ENCODE data around the gene VSIG10L. TPM values are rescaled to one million over a fixed set of nuclear protein-coding genes. Genes with fewer than 3 reads are reported as not detected.

The VSIG10L gene
- total RNA-seq = 0.52 TPM

- Histone ChIP-seq H3K4me3 (ENCODE audit: low read length in 3 of 3) (no peak within 1 kb of the TSS), H3K9ac (ENCODE audit: low read depth in 1 of 3, low read length in 3 of 3) (no peak within 1 kb of the TSS), H3K27me3 (ENCODE audit: control insufficient read depth in 3 of 3, insufficient read depth in 3 of 3, low read length in 3 of 3) (peaks cover 0 to 9% (median 5%) of the 10 kb centered on the region in 3 donors), H3K9me3 (ENCODE audit: control insufficient read depth in 3 of 3, low read length in 3 of 3) (no peaks in the 10 kb centered on the region), H3K4me1 (ENCODE audit: control insufficient read depth in 3 of 3, insufficient read depth in 3 of 3, low read length in 3 of 3) (peaks cover 7 to 16% (median 8%) of the 10 kb centered on the region in 3 donors), H3K27ac (ENCODE audit: low read depth, low read length) (no peak within 1 kb of the TSS), H3K36me3 (ENCODE audit: control insufficient read depth in 3 of 3, insufficient read depth in 3 of 3, low read length in 3 of 3) (peaks cover 20 to 24% (median 20%) of the 10 kb centered on the region in 3 donors)
Observed at GRCh38 chr19:51341976-51342580, at the start of gene VSIG10L. Gene VSIG10L (minus strand): TSS chr19:51342139. CDS start chr19:51342124, 15 bp downstream.

DNA sequence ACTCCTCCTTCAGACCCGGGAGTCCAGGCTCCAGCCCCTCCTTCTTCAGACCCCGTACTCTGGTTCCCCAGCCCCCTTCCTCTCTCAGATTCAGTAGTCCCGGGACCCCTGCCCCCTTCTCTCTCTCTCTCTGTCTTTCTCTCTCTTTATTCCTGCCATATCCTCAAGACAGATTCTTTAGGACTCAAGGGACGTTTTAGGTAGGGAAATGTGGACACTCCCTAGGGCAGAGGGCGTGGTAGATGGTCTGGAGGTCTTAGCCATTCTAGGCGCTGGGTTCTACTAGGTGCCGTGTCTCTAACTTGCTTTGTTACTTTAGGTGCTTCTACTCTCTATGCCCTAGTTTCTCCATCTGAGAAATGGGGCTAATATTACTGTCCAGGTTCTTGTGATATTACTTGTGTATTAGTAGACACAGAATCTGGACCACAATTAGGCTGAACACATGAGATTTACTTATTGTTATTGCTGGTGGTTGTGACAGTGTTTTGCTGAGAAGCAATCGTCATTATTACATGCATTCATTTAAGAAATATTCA is 49.2 kb upstream of the VSIG10L start:
- Histone ChIP-seq H3K9ac (ENCODE audit: low read depth in 1 of 3, low read length in 3 of 3) (no peak overlapping the region), H3K36me3 (ENCODE audit: control insufficient read depth in 3 of 3, insufficient read depth in 3 of 3, low read length in 3 of 3) (no peaks in the 10 kb centered on the region), H3K9me3 (ENCODE audit: control insufficient read depth in 3 of 3, low read length in 3 of 3) (no peaks in the 10 kb centered on the region), H3K4me1 (ENCODE audit: control insufficient read depth in 3 of 3, insufficient read depth in 3 of 3, low read length in 3 of 3) (peaks cover 3 to 11% (median 7%) of the 10 kb centered on the region in 3 donors), H3K27me3 (ENCODE audit: control insufficient read depth in 3 of 3, insufficient read depth in 3 of 3, low read length in 3 of 3) (peaks cover 0 to 8% (median 0%) of the 10 kb centered on the region in 3 donors), H3K27ac (ENCODE audit: low read depth, low read length) (no peak overlapping the region), H3K4me3 (ENCODE audit: low read length in 3 of 3) (no peak overlapping the region)

GRCh38 chr19:51389143-51389542 is 47.2 kb upstream of the VSIG10L start:
- no peak overlapping the region for H3K9ac ChIP-seq (ENCODE audit: low read depth in 1 of 3, low read length in 3 of 3)
- no peaks in the 10 kb centered on the region for H3K9me3 ChIP-seq (ENCODE audit: control insufficient read depth in 3 of 3, low read length in 3 of 3)
- no peak overlapping the region for H3K4me3 ChIP-seq (ENCODE audit: low read length in 3 of 3)
- H3K4me1 ChIP-seq (ENCODE audit: control insufficient read depth in 3 of 3, insufficient read depth in 3 of 3, low read length in 3 of 3) = peaks cover 0 to 4% (median 3%) of the 10 kb centered on the region in 3 donors
- no peak overlapping the region for H3K27ac ChIP-seq (ENCODE audit: low read depth, low read length)
- H3K36me3 ChIP-seq (ENCODE audit: control insufficient read depth in 3 of 3, insufficient read depth in 3 of 3, low read length in 3 of 3) = no peaks in the 10 kb centered on the region
- H3K27me3 ChIP-seq (ENCODE audit: control insufficient read depth in 3 of 3, insufficient read depth in 3 of 3, low read length in 3 of 3) = peaks cover 0 to 8% (median 0%) of the 10 kb centered on the region in 3 donors

GRCh38 chr19:51387924-51388389 is 46.0 kb upstream of the VSIG10L start, which contains the start of gene LIM2:
Gene LIM2 (minus strand): TSS chr19:51387974. CDS start chr19:51387443, 531 bp downstream.
- H3K36me3 ChIP-seq (ENCODE audit: control insufficient read depth in 3 of 3, insufficient read depth in 3 of 3, low read length in 3 of 3) = no peaks in the 10 kb centered on the region
- H3K27me3 ChIP-seq (ENCODE audit: control insufficient read depth in 3 of 3, insufficient read depth in 3 of 3, low read length in 3 of 3) = peaks cover 0 to 8% (median 0%) of the 10 kb centered on the region in 3 donors
- no peak within 1 kb of the TSS for H3K27ac ChIP-seq (ENCODE audit: low read depth, low read length)
- H3K9me3 ChIP-seq (ENCODE audit: control insufficient read depth in 3 of 3, low read length in 3 of 3) = no peaks in the 10 kb centered on the region
- H3K9ac ChIP-seq (ENCODE audit: low read depth in 1 of 3, low read length in 3 of 3) = no peak within 1 kb of the TSS
- H3K4me1 ChIP-seq (ENCODE audit: control insufficient read depth in 3 of 3, insufficient read depth in 3 of 3, low read length in 3 of 3) = no peaks in the 10 kb centered on the region
- no peak within 1 kb of the TSS for H3K4me3 ChIP-seq (ENCODE audit: low read length in 3 of 3)

DNA sequence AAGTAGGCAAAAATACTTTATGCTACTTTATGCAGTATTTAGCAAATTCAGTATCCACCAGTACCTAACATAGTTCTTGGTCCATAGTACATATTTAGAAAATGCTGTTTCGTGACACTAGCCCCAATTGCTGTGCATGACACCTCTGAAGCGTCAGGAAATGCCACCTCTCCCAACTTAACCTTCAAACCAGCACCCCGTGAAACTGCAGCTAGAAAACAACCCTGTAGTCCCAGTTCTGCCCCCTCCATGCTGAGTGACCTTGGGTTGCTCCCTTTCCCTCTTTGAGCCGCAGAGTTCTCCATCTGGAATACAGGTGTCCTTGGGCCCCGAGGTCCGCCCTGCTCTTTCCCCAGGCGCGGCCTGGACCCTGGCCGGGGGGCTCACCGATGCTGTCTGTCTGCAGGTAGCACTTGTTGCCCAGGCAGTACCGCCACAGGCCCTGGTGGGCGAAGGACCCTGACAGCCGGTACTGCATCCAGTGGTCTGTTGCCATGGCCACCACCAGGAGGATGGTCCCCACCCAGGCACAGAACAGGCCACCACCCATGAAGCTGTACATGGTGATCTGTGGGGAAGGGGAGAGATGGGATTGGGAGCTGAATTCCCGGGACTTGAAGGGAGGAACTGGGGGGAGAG is 45.1 kb upstream of the VSIG10L start:
- Histone ChIP-seq H3K4me1 (ENCODE audit: control insufficient read depth in 3 of 3, insufficient read depth in 3 of 3, low read length in 3 of 3) (no peaks in the 10 kb centered on the region), H3K27ac (ENCODE audit: low read depth, low read length) (no peak overlapping the region), H3K27me3 (ENCODE audit: control insufficient read depth in 3 of 3, insufficient read depth in 3 of 3, low read length in 3 of 3) (peaks cover 0 to 8% (median 0%) of the 10 kb centered on the region in 3 donors), H3K9ac (ENCODE audit: low read depth in 1 of 3, low read length in 3 of 3) (no peak overlapping the region), H3K4me3 (ENCODE audit: low read length in 3 of 3) (no peak overlapping the region), H3K36me3 (ENCODE audit: control insufficient read depth in 3 of 3, insufficient read depth in 3 of 3, low read length in 3 of 3) (no peaks in the 10 kb centered on the region), H3K9me3 (ENCODE audit: control insufficient read depth in 3 of 3, low read length in 3 of 3) (no peaks in the 10 kb centered on the region)

DNA sequence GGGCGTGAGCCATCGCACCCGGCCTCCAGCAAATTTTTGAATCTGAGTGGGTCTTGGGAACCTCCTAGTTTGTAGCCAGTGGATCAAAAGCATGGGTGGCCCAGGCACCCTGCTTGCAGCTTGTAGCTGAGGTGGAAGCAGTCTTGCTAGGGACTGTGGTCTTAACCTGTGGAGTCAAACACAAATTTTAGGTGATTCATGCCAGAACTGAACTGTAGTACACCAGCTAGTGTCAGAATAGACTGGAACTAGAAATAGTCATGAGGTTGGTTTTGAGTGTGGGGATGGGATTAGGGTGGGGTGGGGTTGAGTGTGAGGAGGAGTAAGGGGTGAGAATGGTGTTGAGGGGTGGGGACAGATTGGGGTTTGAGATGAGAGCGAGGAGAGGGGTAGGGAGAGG is 40.1 kb upstream of the VSIG10L start:
- Histone ChIP-seq H3K9ac (ENCODE audit: low read depth in 1 of 3, low read length in 3 of 3) (no peak overlapping the region), H3K4me1 (ENCODE audit: control insufficient read depth in 3 of 3, insufficient read depth in 3 of 3, low read length in 3 of 3) (no peaks in the 10 kb centered on the region)

GRCh38 chr19:51380379-51380778 is 38.4 kb upstream of the VSIG10L start:
- H3K4me3 ChIP-seq (ENCODE audit: low read length in 3 of 3) = no peak overlapping the region
- peaks cover 0 to 3% (median 0%) of the 10 kb centered on the region in 3 donors for H3K9me3 ChIP-seq (ENCODE audit: control insufficient read depth in 3 of 3, low read length in 3 of 3)

More for the DNA sequence above, 40.1 kb upstream of the VSIG10L start:
- Histone ChIP-seq H3K4me3 (ENCODE audit: low read length in 3 of 3) (no peak overlapping the region), H3K36me3 (ENCODE audit: control insufficient read depth in 3 of 3, insufficient read depth in 3 of 3, low read length in 3 of 3) (no peaks in the 10 kb centered on the region), H3K27ac (ENCODE audit: low read depth, low read length) (no peak overlapping the region), H3K9me3 (ENCODE audit: control insufficient read depth in 3 of 3, low read length in 3 of 3) (peaks cover 0 to 3% (median 0%) of the 10 kb centered on the region in 3 donors), H3K27me3 (ENCODE audit: control insufficient read depth in 3 of 3, insufficient read depth in 3 of 3, low read length in 3 of 3) (no peaks in the 10 kb centered on the region)

GRCh38 chr19:51377422-51377821 is 35.5 kb upstream of the VSIG10L start:
- H3K4me3 ChIP-seq (ENCODE audit: low read length in 3 of 3) = no peak overlapping the region
- no peak overlapping the region for H3K9ac ChIP-seq (ENCODE audit: low read depth in 1 of 3, low read length in 3 of 3)
- peaks cover 0 to 3% (median 0%) of the 10 kb centered on the region in 3 donors for H3K9me3 ChIP-seq (ENCODE audit: control insufficient read depth in 3 of 3, low read length in 3 of 3)
- H3K4me1 ChIP-seq (ENCODE audit: control insufficient read depth in 3 of 3, insufficient read depth in 3 of 3, low read length in 3 of 3) = no peaks in the 10 kb centered on the region
- no peak overlapping the region for H3K27ac ChIP-seq (ENCODE audit: low read depth, low read length)
- H3K36me3 ChIP-seq (ENCODE audit: control insufficient read depth in 3 of 3, insufficient read depth in 3 of 3, low read length in 3 of 3) = no peaks in the 10 kb centered on the region
- H3K27me3 ChIP-seq (ENCODE audit: control insufficient read depth in 3 of 3, insufficient read depth in 3 of 3, low read length in 3 of 3) = peaks cover 0 to 1% (median 0%) of the 10 kb centered on the region in 3 donors

More at GRCh38 chr19:51380379-51380778, 38.4 kb upstream of the VSIG10L start:
- Histone ChIP-seq H3K9ac (ENCODE audit: low read depth in 1 of 3, low read length in 3 of 3) (no peak overlapping the region), H3K36me3 (ENCODE audit: control insufficient read depth in 3 of 3, insufficient read depth in 3 of 3, low read length in 3 of 3) (no peaks in the 10 kb centered on the region), H3K27ac (ENCODE audit: low read depth, low read length) (no peak overlapping the region), H3K27me3 (ENCODE audit: control insufficient read depth in 3 of 3, insufficient read depth in 3 of 3, low read length in 3 of 3) (no peaks in the 10 kb centered on the region), H3K4me1 (ENCODE audit: control insufficient read depth in 3 of 3, insufficient read depth in 3 of 3, low read length in 3 of 3) (no peaks in the 10 kb centered on the region)

DNA sequence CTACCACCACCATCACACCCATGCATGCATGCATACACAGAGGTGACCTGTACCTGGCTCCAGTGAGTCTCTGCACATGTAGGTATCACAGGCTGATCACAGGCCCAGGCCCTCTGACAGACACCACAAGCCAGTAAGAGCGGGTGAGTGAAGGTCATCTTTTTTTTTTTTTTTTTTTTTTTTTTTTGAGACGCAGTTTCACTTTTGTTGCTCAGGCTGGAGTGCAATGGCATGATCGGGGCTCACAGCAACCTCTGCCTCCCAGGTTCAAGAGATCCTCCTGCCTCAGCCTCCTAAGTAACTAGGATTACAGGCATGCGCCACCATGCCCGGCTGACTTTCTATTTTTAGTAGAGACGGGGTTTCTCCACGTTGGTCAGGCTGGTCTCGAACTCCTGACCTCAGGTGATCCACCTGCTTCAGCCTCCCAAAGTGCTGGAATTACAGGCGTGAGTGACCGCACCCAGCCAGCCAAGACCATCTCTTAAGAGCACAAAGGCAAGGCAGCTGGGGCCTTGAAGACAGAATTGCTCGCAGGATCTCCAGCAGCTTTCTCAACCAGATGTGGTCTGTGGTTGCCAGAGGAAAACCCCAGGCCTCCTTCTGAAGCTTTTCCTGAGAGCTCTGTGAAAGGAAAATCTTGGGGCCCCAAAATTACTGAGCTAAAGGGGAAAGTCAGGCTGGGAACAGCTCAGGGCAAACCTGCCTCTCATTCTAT is 33.7 kb upstream of the VSIG10L start:
- no peaks in the 10 kb centered on the region for H3K4me1 ChIP-seq (ENCODE audit: control insufficient read depth in 3 of 3, insufficient read depth in 3 of 3, low read length in 3 of 3)
- no peak overlapping the region for H3K27ac ChIP-seq (ENCODE audit: low read depth, low read length)
- no peak overlapping the region for H3K4me3 ChIP-seq (ENCODE audit: low read length in 3 of 3)
- H3K9me3 ChIP-seq (ENCODE audit: control insufficient read depth in 3 of 3, low read length in 3 of 3) = no peaks in the 10 kb centered on the region
- peaks cover 0 to 4% (median 0%) of the 10 kb centered on the region in 3 donors for H3K27me3 ChIP-seq (ENCODE audit: control insufficient read depth in 3 of 3, insufficient read depth in 3 of 3, low read length in 3 of 3)
- no peaks in the 10 kb centered on the region for H3K36me3 ChIP-seq (ENCODE audit: control insufficient read depth in 3 of 3, insufficient read depth in 3 of 3, low read length in 3 of 3)
- H3K9ac ChIP-seq (ENCODE audit: low read depth in 1 of 3, low read length in 3 of 3) = no peak overlapping the region
